Skeletal muscle tissue (tissue), 4 donors: Measurements from ENCODE around the gene SMKR1. TPM values are rescaled to one million over a fixed set of nuclear protein-coding genes. Genes with fewer than 3 reads are reported as not detected.
"Not testable (repeated sequence)": the region's sequence is repeated elsewhere in the genome, so short reads cannot be mapped to it uniquely, and the experiment has no call there.

Experiments
- H3K27ac ChIP-seq: one replicate; pipeline ENCODE4 v1.7.0; 2013; ENCODE audit warnings: mild to moderate bottlenecking, low read depth, low read length, inconsistent platforms
- H3K27me3 ChIP-seq, 3 donors: one replicate each; pipeline ENCODE4 v1.7.0; 2013; ENCODE audit warnings: low read length in 3 of 3; ENCODE audit not compliant: control insufficient read depth in 3 of 3, insufficient read depth in 3 of 3
- H3K36me3 ChIP-seq, 3 donors: one replicate each; pipeline ENCODE4 v1.7.0; 2013; ENCODE audit warnings: low read length in 3 of 3; ENCODE audit not compliant: control insufficient read depth in 3 of 3, insufficient read depth in 3 of 3
- H3K4me1 ChIP-seq, 3 donors: one replicate each; pipeline ENCODE4 v1.7.0; 2013; ENCODE audit warnings: low read length in 3 of 3, mild to moderate bottlenecking in 3 of 3; ENCODE audit not compliant: control insufficient read depth in 3 of 3, insufficient read depth in 3 of 3
- H3K4me3 ChIP-seq, 3 donors: one replicate each; pipeline ENCODE4 v1.7.0; 2013; ENCODE audit warnings: low read length in 3 of 3
- H3K9ac ChIP-seq, 3 donors: one replicate each; pipeline ENCODE4 v1.7.0; 2013; ENCODE audit warnings: low read length in 3 of 3, mild to moderate bottlenecking in 3 of 3, moderate library complexity in 2 of 3, low read depth in 1 of 3
- H3K9me3 ChIP-seq, 3 donors: one replicate each; pipeline ENCODE4 v1.7.0; 2013; ENCODE audit warnings: low read length in 3 of 3; ENCODE audit not compliant: control insufficient read depth in 3 of 3
- total RNA-seq: library from RNA; depleted of rRNA; stranded (reverse); fragments of >200 nt; gene quantifications from one replicate; pipeline ENCODE4 v1.2.3, GENCODE V29; 2014
- donor health status: Osteomylitis.

The SMKR1 gene
- total RNA-seq, 1 donor from 2014 or later = not detected

DNA sequence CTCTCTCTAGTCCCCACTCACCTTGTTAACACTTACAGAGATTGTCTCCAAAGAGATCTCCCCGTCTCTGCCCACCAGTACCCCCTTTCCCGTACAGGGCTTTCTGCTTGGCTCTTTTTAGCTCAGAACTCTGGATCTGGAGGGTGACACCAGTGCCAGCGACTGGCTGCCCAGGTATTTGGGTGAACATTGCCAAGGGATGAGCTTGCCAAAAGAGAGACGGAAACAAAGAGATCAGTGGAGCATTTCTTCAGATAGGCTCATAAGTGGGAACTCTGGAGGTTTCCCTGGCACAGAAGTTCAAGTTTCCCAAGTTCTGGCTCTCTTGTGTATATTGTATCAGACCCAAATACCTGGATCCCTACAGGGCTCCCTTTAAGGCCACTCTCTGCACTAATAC, 38.1 kb upstream of the SMKR1 start:
- Histone ChIP-seq H3K4me3 (no peak overlapping the region), H3K9me3 (no peaks in the 10 kb centered on the region), H3K27me3 (no peaks in the 10 kb centered on the region), H3K4me1 (peaks cover 21 to 47% (median 22%) of the 10 kb centered on the region in 3 donors), H3K36me3 (peaks cover 24 to 49% (median 36%) of the 10 kb centered on the region in 3 donors), H3K27ac (peak overlapping the region; percentile 29), H3K9ac (no peak overlapping the region)

DNA sequence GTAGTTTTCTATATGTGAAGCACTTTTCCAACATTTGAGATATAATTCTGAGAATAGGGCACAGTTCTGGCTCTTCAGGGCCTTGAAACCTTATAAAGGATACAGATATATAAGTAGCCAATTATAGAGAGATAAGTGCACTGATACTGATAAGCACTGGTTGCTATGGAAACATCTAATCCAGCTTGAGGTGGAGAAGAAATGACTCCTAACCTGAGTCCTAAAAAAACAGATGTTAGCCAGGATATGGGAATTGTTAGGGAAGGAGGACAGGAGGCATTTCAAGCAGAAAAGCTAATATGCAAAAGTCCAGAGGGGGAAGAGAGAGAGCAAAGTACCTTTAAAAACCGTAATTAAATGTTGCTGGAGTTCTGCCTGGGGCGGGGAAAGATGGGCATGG, 37.3 kb upstream of the SMKR1 start:
- Histone ChIP-seq H3K27ac (no peak overlapping the region), H3K9ac (no peak overlapping the region), H3K4me1 (peaks cover 21 to 55% (median 22%) of the 10 kb centered on the region in 3 donors), H3K27me3 (no peaks in the 10 kb centered on the region), H3K4me3 (no peak overlapping the region), H3K36me3 (peaks cover 23 to 47% (median 27%) of the 10 kb centered on the region in 3 donors), H3K9me3 (no peaks in the 10 kb centered on the region)

DNA sequence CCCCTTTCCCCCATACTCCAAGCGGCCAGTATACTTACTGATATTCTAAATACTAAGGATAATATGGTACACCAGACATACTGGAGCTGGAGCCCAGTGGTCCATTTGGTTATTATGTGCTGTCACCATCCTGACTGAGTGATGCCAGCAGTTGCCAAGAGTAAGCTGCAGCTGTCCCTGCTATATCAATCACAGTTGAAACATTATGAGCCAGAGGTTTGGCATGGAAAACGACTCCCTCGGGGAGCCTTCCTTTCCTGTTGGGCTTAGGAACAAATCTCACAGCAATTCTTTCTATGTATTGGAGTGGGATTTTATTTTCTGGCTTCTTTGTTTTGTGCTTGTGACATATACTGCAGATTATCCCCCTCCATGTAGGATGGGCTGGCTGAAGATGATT, 35.5 kb upstream of the SMKR1 start:
- Histone ChIP-seq H3K9me3 (no peaks in the 10 kb centered on the region), H3K4me1 (peaks cover 21 to 55% (median 22%) of the 10 kb centered on the region in 3 donors), H3K27ac (peak overlapping the region; percentile 71), H3K4me3 (no peak overlapping the region), H3K27me3 (no peaks in the 10 kb centered on the region), H3K9ac (no peak overlapping the region), H3K36me3 (peaks cover 12 to 35% (median 13%) of the 10 kb centered on the region in 3 donors)

DNA sequence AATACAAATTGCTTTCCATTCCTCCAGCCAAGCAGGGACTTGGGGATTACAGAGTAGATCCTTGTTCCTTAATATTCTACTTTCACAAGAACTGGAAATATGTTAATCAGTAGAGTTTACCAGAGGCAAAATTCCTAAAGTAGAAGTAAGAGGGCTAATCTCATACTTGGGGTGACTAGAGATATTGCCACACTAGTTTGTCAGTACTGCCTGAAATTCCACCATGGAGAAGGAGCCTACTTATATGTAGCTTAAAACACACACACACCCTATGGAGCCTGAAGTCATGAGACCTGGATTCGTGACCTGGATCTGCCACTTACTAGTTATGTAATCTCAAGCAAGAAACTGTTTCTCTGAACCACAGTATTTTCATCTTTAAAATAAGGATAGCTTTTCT, 34.2 kb upstream of the SMKR1 start:
- Histone ChIP-seq H3K36me3 (peaks cover under 1 to 23% (median 1%) of the 10 kb centered on the region in 3 donors), H3K9ac (peak overlapping the region in 1 of 3 donors; percentile 36)

DNA sequence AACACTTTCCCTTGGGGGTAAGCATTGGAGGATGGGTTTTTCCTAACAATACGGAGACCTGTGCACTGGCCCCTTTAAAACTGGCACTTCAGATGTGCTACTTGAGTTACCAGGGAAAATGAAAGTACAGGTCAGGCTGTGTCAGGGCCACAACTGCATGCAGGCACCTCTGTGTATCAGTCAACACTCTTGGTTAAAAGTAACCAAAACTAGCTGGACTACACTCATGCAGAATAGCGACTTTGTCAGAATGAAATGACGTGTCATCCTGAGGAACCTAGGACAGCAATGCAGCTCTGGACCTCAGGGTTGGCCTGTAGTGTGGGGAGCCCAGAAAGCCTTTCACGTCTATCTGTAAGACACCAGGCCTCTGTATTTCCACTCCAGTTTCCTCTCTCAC, 33.8 kb upstream of the SMKR1 start:
- Histone ChIP-seq H3K9ac (peak overlapping the region in 1 of 3 donors; percentile 36), H3K9me3 (no peaks in the 10 kb centered on the region), H3K4me3 (peak overlapping the region in 1 of 3 donors; percentile 9), H3K27me3 (no peaks in the 10 kb centered on the region), H3K4me1 (peaks cover 20 to 54% (median 22%) of the 10 kb centered on the region in 3 donors), H3K27ac (peak overlapping the region; percentile 54), H3K36me3 (peaks cover 0 to 22% (median 0%) of the 10 kb centered on the region in 3 donors)

More for the DNA sequence above, 34.2 kb upstream of the SMKR1 start:
- H3K4me1 ChIP-seq = peaks cover 21 to 55% (median 22%) of the 10 kb centered on the region in 3 donors
- H3K27ac ChIP-seq = peak overlapping the region; percentile 54
- no peaks in the 10 kb centered on the region for H3K9me3 ChIP-seq
- no peak overlapping the region for H3K4me3 ChIP-seq
- H3K27me3 ChIP-seq = no peaks in the 10 kb centered on the region

DNA sequence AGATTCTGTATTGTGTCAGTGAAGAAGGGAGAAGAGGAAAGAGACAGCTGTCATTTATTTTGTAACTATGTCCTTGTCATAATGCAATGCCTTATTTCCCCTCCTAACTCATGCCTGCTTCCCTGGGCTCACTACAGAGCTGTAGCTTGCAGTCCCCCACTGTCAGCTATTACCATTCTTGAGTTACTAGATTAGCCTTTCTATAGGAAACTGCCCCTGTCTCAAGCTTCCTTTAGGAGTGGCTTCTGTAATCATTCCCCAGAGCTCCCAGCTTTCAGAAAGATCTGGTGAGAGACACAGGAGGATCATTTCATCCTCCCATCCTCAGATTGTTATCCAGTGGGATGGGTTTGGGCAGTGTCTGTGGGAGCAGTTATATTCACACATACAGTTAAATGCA, 32.4 kb upstream of the SMKR1 start:
- H3K36me3 ChIP-seq = peaks cover 0 to 16% (median 4%) of the 10 kb centered on the region in 3 donors
- no peak overlapping the region for H3K4me3 ChIP-seq

DNA sequence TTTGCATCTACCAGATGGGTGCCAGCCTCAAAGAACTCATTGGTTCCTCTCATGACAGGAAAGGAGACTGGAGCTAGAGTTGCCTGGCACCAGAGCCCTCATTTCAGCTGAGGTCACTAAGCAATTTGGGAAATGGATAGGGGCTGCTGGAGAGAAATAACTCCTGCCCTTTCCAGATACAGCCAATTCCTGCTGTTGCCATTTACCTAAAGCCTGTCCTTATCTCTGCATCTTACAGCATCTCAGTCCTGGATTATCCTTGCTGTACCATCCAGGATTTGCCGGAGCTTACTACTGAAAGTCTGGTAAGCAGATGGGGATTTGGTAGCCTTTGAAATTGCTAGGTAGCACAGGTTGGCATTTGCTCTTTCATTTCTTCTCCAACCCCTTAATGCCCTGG, 31.9 kb upstream of the SMKR1 start:
- Histone ChIP-seq H3K9ac (no peak overlapping the region), H3K4me3 (no peak overlapping the region), H3K36me3 (peaks cover 0 to 16% (median 4%) of the 10 kb centered on the region in 3 donors), H3K27ac (no peak overlapping the region), H3K9me3 (no peaks in the 10 kb centered on the region), H3K4me1 (peaks cover 8 to 41% (median 16%) of the 10 kb centered on the region in 3 donors), H3K27me3 (no peaks in the 10 kb centered on the region)

More for the DNA sequence above, 32.4 kb upstream of the SMKR1 start:
- H3K27me3 ChIP-seq = no peaks in the 10 kb centered on the region
- H3K27ac ChIP-seq = no peak overlapping the region
- H3K9ac ChIP-seq = peak overlapping the region in 1 of 3 donors; percentile 22
- peaks cover 8 to 42% (median 16%) of the 10 kb centered on the region in 3 donors for H3K4me1 ChIP-seq
- H3K9me3 ChIP-seq = no peaks in the 10 kb centered on the region

DNA sequence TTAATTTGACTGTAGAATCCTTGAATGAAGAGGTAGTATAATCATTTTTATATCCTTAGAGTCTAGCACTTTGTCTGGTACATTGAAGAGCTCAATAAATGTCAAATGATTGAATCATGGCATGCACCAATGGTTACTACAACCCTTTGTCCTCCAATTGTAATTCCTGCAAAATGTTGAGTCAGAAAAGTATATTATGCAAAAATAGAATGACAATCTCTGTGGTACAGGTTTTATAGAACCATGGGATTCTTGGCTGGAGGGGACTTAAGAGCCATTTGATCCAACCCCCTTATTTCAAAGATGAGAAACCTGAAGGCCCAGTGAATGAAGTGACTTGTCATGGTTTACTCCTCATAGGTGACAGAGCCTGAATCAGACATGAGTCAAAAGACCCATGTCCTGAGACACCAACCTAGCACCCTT, 30.9 kb upstream of the SMKR1 start:
- no peak overlapping the region for H3K9ac ChIP-seq
- H3K27me3 ChIP-seq = no peaks in the 10 kb centered on the region
- peaks cover 2 to 31% (median 13%) of the 10 kb centered on the region in 3 donors for H3K4me1 ChIP-seq
- H3K4me3 ChIP-seq = no peak overlapping the region
- H3K36me3 ChIP-seq = peaks cover 0 to 12% (median 4%) of the 10 kb centered on the region in 3 donors
- H3K9me3 ChIP-seq = no peaks in the 10 kb centered on the region
- peak overlapping the region; percentile 3 for H3K27ac ChIP-seq

DNA sequence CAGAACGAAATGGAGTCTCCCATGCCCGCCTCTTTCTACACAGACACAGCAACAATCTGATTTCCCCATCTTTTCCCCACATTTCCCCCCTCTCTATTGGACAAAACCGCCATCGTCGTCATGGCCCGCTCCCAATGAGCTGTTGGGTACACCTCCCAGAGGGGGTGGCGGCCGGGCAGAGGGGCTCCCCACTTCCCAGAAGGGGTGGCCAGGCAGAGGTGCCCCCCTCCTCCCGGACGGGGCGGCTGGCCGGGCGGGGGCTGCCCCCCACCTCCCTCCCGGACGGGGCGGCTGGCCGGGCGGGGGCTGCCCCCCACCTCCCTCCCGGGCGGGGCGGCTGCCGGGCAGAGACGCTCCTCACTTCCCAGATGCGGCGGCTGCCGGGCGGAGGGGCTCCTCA, 26.4 kb upstream of the SMKR1 start:
- not testable (repeated sequence) for H3K27ac ChIP-seq

DNA sequence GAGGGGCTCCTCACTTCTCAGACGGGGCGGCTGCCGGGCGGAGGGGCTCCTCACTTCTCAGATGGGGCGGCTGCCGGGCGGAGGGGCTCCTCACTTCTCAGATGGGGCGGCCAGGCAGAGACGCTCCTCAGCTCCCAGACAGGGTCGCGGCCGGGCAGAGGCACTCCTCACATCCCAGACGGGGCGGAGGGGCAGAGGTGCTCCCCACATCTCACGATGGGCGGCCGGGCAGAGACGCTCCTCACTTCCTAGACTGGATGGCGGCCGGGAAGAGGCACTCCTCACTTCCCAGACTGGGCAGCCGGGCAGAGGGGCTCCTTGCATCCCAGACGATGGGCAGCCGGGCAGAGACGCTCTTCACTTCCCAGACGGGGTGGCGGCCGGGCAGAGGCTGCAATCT, 25.9 kb upstream of the SMKR1 start:
- H3K27me3 ChIP-seq, H3K27ac ChIP-seq, H3K9ac ChIP-seq, H3K9me3 ChIP-seq, H3K4me1 ChIP-seq, H3K4me3 ChIP-seq: not testable (repeated sequence)
- peaks cover 5 to 12% (median 8%) of the 10 kb centered on the region in 3 donors for H3K36me3 ChIP-seq

More for the DNA sequence above, 26.4 kb upstream of the SMKR1 start:
- H3K27me3 ChIP-seq, H3K9ac ChIP-seq, H3K4me1 ChIP-seq, H3K9me3 ChIP-seq, H3K4me3 ChIP-seq: not testable (repeated sequence)
- H3K36me3 ChIP-seq = peaks cover 5 to 10% (median 6%) of the 10 kb centered on the region in 3 donors
